VCaP (cell line): ENCODE results near the gene MEAK7.
A peak's percentile ranks its signal among the peaks of the same experiment; 100 is the strongest.

Experiments used
- H3K27ac ChIP-seq: fragments of 450-650 bp; 2 replicates; pipeline ENCODE4 v1.5.1; 2017
- CTCF ChIP-seq: fragments of 450-650 bp; conservative IDR thresholded peaks from 2 replicates; pipeline ENCODE4 v1.5.1; 2017; ENCODE audit warnings: mild to moderate bottlenecking, moderate library complexity

MEAK7 gene

DNA sequence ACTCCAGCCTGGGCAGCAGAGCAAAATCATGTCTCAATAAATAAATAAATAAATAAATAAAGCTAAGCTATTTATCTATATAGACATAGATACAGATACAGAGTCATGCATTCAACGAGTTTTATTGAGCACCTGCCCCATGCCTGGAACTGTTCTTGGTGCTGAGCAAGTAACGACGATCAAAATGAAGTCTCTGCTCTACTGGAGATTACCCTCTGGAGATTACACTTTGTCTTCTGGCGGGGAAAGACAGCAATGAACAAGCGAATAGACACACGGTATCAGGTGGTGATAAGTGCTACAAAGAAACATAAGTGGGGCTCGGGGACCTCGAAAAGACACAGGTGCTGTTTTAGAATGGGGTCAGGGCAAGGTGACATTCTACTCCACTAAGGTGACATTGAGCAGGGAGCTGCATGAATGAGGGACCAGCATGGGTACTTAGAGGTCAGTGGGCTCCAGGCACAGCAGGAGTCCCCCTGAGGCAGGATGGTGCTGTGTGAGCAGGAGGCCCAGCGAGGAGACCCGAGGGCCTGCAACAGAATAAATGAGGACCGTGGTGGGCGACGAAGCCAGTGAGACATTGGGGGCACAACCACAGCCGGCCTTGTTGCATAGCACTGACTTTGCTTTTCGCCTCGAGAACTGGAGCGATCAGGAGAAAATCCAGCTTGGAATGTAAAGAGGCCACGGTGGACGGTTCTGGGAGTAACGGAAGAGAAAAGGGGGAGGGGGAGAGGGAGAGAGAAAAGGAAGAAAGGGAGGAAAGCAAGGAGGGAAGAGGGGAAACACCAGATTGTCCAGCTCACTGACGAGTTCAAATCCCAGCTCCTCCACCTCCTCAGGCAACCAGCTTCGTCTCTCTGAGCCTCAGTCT, 42.4 kb upstream of the MEAK7 start:
- H3K27ac ChIP-seq: no peak overlapping the region
- TF ChIP-seq CTCF: no peak

GRCh38 chr16:84545114-84545737, 40.8 kb upstream of the MEAK7 start:
- H3K27ac ChIP-seq: no peak overlapping the region
- TF ChIP-seq CTCF: no peak

GRCh38 chr16:84544031-84544773, 39.7 kb upstream of the MEAK7 start:
- no peak overlapping the region for H3K27ac ChIP-seq
- no peak for TF ChIP-seq CTCF

DNA sequence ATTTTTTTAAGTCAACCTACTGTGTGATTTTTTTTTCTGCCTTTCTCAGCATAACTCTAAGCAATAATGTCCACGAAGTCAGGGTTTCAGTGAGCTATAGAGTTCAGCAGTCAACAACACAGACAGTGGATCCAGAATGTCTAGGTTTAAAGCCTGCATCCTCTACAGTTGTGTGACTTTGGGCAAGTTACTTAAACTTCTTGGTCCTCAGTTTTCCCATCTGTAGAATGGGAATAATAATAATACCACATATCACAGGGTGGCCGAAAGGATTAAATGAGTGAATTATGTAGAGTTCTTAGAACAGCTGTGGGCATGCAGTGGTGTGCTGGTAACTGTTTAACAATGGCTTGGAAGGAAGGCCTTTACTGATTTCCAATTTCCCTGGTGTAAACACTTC, 38.8 kb upstream of the MEAK7 start:
- no peak for TF ChIP-seq CTCF
- H3K27ac ChIP-seq: no peak overlapping the region

- peak overlapping the region; percentile 56 for H3K27ac ChIP-seq
- no peak for TF ChIP-seq CTCF
Observed at GRCh38 chr16:84541999-84542817, 37.7 kb upstream of the MEAK7 start.

GRCh38 chr16:84540194-84540593, 35.7 kb upstream of the MEAK7 start:
- peak overlapping the region; percentile 56 for H3K27ac ChIP-seq
- no peak for TF ChIP-seq CTCF
